ENCODE results near the gene ELK3.

The ELK3 gene

GRCh38 chr12:96193725-96194575 lies at the start of gene ELK3:
Gene ELK3, plus strand, starts transcription at chr12:96194375.
- DNase-seq: peak in 1 of 2 experiments; percentile 44

GRCh38 chr12:96146747-96147146 lies 47.4 kb upstream of the ELK3 start:
- no peak for DNase-seq

GRCh38 chr12:96150442-96150841 lies 43.7 kb upstream of the ELK3 start:
- no peak for DNase-seq

- no peak for DNase-seq
These were observed 42.0 kb upstream of the ELK3 start for GRCh38 chr12:96152164-96152563.

GRCh38 chr12:96153131-96153725 lies 40.9 kb upstream of the ELK3 start:
- DNase-seq: no peak

GRCh38 chr12:96155181-96155580 lies 39.0 kb upstream of the ELK3 start:
- DNase-seq: no peak

GRCh38 chr12:96155781-96156180 lies 38.4 kb upstream of the ELK3 start:
- no peak for DNase-seq

- no peak for DNase-seq
These were observed 38.0 kb upstream of the ELK3 start for GRCh38 chr12:96156211-96156610.

GRCh38 chr12:96157427-96157826 lies 36.7 kb upstream of the ELK3 start:
- DNase-seq: no peak

- no peak for DNase-seq
These were observed 29.0 kb upstream of the ELK3 start for GRCh38 chr12:96164951-96165811.

- no peak for DNase-seq
These were observed 27.4 kb upstream of the ELK3 start for GRCh38 chr12:96166765-96167164.

GRCh38 chr12:96167492-96167891 lies 26.7 kb upstream of the ELK3 start:
- DNase-seq: no peak

- no peak for DNase-seq
These were observed 23.8 kb upstream of the ELK3 start for GRCh38 chr12:96170328-96170727.

GRCh38 chr12:96170762-96171161 lies 23.4 kb upstream of the ELK3 start:
- peak in 1 of 2 experiments; percentile 10 for DNase-seq

- DNase-seq: no peak
These were observed 22.3 kb upstream of the ELK3 start for GRCh38 chr12:96171905-96172304.

- DNase-seq: peak in 1 of 2 experiments; percentile 33
These were observed 21.2 kb upstream of the ELK3 start for GRCh38 chr12:96172981-96173380.

- no peak for DNase-seq
These were observed 17.6 kb upstream of the ELK3 start for GRCh38 chr12:96176575-96176974.

GRCh38 chr12:96177013-96177412 lies 17.2 kb upstream of the ELK3 start:
- no peak for DNase-seq

- no peak for DNase-seq
These were observed 10.3 kb upstream of the ELK3 start for GRCh38 chr12:96183734-96184370.

- DNase-seq: no peak
These were observed 8.3 kb upstream of the ELK3 start for GRCh38 chr12:96185914-96186313.

- no peak for DNase-seq
These were observed 7.4 kb upstream of the ELK3 start for GRCh38 chr12:96186607-96187301.

GRCh38 chr12:96187956-96188355 lies 6.2 kb upstream of the ELK3 start:
- DNase-seq: peak in 1 of 2 experiments; percentile 36

Measured in NCI-H446 (cell line).